ENCODE data around the gene SLC25A27.
A peak's percentile ranks its signal among the peaks of the same experiment; 100 is the strongest.

The SLC25A27 gene

DNA sequence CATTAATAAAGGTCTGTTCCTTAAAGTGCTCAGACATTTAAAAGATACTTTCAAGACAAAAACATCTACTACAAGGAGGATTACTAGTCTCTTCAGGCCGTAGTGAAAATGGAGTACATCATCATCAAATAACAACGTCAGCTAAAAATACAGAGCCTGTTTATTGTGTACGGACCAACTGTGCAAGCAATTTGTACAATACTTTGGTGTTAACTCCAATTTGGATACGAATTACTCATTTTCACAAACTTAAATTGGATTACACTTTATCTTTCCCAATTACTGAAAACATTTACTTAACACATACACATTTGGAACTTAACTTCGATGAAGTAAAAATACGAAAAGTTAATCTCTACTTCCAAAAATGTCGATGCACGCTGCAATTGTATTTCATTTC is 959 bp upstream of the SLC25A27 start:
- peak; percentile 9 for DNase-seq

GRCh38 chr6:46652232-46652602 is 558 bp upstream of the SLC25A27 start:
- DNase-seq = no peak

DNA sequence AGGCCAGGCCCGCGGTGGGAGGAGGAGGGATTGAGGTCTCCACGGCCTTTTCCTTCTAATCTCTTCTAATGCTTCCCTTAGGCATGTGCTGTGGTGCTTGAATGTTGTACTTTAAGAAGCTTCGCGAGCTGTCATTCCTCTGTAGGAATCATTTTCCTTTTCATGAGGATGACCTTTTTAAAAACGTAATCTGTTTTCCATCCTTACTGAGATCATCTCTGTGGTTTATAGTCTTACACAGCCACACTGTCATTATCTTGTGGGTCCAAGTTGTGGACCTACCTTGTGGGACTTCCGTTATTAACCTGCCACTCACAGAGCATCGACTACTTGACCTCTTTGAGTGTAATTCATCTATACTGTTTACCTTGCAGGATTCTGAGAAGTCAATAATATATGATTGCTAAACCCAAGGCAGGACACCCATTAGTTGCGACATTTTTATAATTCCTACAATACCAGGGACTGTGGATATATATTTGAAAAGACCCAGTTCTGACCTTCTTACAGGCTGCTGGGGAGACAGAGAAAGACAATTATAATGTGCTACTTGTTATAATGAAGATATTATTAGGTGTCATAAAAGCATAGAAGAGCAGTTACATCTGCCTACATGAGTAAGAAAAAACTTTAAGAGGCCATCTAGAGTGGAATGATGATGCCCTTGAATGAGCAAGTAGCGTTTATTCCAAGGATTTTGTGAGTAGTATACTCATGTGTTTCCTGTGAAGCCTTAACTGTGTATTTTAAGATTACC is 842 bp downstream of the SLC25A27 start:
- DNase-seq = no peak

GRCh38 chr6:46655803-46656202 is 3.0 kb downstream of the SLC25A27 start:
- DNase-seq = no peak

DNA sequence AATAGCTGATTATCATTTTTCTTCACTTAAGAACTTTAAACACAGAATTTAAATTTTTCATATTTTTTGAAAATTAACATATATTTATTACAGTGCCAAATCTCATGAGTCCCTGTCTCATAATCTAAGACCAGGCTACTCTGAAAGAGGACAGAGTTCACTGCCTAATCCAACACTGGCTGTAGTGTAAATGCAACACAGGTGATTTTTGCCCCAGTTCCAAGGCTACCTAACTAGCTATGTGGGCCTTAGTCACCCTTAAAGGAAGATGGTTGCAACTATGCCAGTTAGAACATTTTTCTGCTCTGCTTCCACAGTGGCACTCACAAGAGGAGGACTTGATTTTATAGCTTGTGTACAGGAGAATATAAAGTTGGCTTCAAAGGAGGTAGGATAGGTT is 4.9 kb downstream of the SLC25A27 start:
- DNase-seq = no peak

DNA sequence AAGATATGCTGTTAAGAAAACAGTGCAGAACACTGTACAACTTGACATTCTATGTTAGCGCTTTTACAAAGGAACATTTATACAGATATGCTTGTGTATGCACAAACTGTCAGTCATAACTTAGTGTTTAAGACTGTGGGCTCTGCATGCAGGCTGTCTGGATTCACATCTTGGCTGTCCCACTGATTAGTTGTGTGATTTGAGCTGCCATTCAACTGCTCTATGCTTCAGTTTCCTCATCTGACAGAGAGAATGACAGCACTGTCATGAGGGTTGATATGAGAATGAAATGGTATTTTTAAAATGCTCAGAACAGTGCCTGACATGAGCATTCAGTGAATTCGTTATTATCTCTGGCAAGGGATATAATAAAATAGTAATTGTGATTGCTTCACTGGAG is 8.7 kb downstream of the SLC25A27 start:
- no peak for DNase-seq

DNA sequence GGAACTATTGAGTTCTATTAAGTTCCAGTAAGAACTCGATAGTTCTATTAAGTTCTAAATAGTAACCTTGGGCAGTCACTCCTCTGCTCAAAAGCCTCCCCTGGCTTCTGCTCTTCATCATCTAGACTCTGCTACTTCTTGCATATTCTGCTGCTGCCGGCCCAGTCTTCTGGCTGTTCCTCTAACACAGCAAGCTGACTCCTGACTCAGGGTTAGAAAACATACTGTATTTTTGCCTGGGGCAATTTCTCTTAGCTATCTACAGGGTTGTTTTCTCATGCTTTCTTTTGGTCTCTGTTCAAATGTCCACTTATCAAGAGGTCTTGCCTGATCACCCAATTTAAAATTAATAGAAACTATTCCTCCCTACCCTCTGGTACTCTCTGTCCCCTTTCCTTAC is 14.6 kb downstream of the SLC25A27 start:
- no peak for DNase-seq

DNA sequence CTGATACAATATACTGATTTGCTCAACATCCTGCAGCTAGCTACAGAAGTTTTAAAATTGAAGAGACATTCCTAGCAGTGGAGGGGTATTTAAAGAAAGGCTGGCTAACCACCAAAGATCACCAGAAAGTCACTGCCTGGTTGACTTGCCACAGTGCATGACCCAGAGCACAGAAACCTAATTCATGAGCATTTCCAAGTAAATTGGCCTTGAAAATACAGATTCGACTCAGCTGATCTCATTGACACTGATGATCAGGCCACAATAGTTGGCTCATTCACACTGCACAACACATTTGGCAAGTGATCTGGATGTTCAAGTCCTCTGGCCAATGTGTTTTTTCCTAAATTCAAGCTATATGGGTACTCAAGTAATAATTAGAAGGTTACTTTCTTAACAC is 21.6 kb downstream of the SLC25A27 start:
- DNase-seq = no peak

DNA sequence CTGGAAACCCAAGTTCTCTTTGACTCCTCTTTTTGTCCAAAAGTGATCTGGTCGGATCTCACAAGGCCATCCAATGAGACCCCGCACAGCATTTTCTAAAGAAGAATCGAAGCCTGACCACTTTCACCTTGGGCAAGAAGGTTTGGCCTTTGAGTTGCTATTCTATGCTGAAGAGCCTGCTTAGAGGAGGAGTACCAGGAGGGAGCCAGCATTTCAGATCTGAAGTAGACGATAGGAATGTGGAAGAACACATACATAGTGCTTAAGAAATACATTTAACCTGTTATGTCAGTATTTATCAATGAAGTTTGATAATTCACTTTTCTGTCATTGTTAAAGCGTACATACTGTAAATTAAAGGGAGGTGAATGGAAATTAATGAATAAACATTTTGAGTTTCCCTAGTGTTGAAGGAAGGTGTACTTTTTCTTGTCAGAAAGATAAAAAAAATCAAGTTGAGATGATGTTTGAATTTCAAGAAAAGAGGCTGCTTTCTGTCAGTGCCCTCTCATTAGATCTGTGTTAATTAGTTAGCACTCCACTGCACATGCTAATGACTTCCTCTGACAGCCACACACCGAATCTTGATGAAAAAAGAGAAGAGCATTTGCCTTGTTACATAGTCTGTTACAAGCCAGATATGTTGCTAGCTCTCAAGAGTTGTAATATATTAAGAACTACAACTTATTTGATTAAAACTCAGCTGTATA is 24.0 kb downstream of the SLC25A27 start:
- DNase-seq = no peak

GRCh38 chr6:46677314-46677654 is 24.5 kb downstream of the SLC25A27 start:
- DNase-seq = no peak

- DNase-seq = no peak
Observed at GRCh38 chr6:46684771-46685170, 32.0 kb downstream of the SLC25A27 start.

- no peak for DNase-seq
Observed at GRCh38 chr6:46687619-46688097, 34.9 kb downstream of the SLC25A27 start, which contains the start of gene TDRD6. TSS of gene TDRD6 (plus strand) at chr6:46687885. CDS start at chr6:46688129, 244 bp downstream.

- DNase-seq = no peak
Observed at GRCh38 chr6:46688117-46688965, 35.6 kb downstream of the SLC25A27 start.

DNA sequence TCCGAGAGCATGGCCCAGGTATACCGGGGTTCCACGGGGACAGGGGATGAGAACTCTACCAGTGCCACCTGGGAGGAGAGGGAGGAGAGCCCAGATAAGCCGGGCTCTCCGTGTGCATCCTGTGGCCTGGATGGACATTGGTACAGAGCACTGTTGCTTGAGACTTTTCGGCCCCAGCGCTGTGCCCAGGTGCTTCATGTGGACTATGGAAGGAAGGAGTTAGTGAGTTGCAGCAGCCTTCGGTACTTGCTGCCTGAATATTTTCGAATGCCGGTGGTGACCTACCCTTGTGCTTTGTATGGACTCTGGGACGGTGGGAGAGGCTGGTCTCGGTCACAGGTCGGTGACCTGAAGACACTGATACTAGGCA is 36.2 kb downstream of the SLC25A27 start:
- no peak for DNase-seq

- DNase-seq = no peak
Observed at GRCh38 chr6:46689657-46690056, 36.9 kb downstream of the SLC25A27 start.

GRCh38 chr6:46690141-46690755 is 37.5 kb downstream of the SLC25A27 start:
- DNase-seq = no peak

GRCh38 chr6:46690911-46691451 is 38.2 kb downstream of the SLC25A27 start:
- no peak for DNase-seq

- DNase-seq = no peak
Observed at GRCh38 chr6:46699970-46700369, 47.2 kb downstream of the SLC25A27 start.

- DNase-seq = peak; percentile 61
Observed at GRCh38 chr6:46704562-46704961, 51.8 kb downstream of the SLC25A27 start.

- DNase-seq = no peak
Observed at GRCh38 chr6:46706464-46706863, 53.7 kb downstream of the SLC25A27 start.

- no peak for DNase-seq
Observed at GRCh38 chr6:46711491-46711890, 58.7 kb downstream of the SLC25A27 start.

- no peak for DNase-seq
Observed at GRCh38 chr6:46715141-46715540, 62.4 kb downstream of the SLC25A27 start.

GRCh38 chr6:46719099-46719498 is 66.3 kb downstream of the SLC25A27 start:
- no peak for DNase-seq
